Liver (tissue), 9 donors: Measurements from ENCODE around the gene TTC36. TPM values are rescaled to one million over a fixed set of nuclear protein-coding genes. Genes with fewer than 3 reads are reported as not detected.

Source experiments
- DNase-seq: peaks from one replicate; pipeline ENCODE4 v3.0.0-alpha.2; 2017; ENCODE audit warnings: low spot score
- H3K27ac ChIP-seq, 2 donors: one replicate each; pipeline ENCODE4 v1.7.0; 2013; ENCODE audit warnings: inconsistent platforms in 2 of 2, low read length in 2 of 2, control low read depth in 1 of 2, low read depth in 1 of 2, mild to moderate bottlenecking in 1 of 2
- H3K27me3 ChIP-seq, 4 donors: one replicate each; pipeline versions ENCODE4 v1.6.1 to v1.7.0; 2013; ENCODE audit warnings: low read length in 3 of 4, inconsistent platforms in 1 of 4, mild to moderate bottlenecking in 1 of 4, moderate library complexity in 1 of 4; ENCODE audit not compliant: control insufficient read depth in 4 of 4, insufficient read depth in 4 of 4
- H3K36me3 ChIP-seq, 4 donors: one replicate each; pipeline versions ENCODE4 v1.6.1 to v1.7.0; 2013; ENCODE audit warnings: low read length in 3 of 4, mild to moderate bottlenecking in 3 of 4, low read depth in 1 of 4, moderate library complexity in 1 of 4; ENCODE audit not compliant: control insufficient read depth in 4 of 4, insufficient read depth in 3 of 4
- H3K4me1 ChIP-seq, 4 donors: one replicate each; pipeline versions ENCODE4 v1.6.1 to v1.7.0; 2013; ENCODE audit warnings: low read length in 3 of 4, mild to moderate bottlenecking in 3 of 4, moderate library complexity in 1 of 4; ENCODE audit not compliant: control insufficient read depth in 4 of 4, insufficient read depth in 4 of 4
- H3K4me3 ChIP-seq, 3 donors: one replicate each; pipeline versions ENCODE4 v1.6.1 to v1.7.0; 2013; ENCODE audit warnings: low read length in 3 of 3, control low read depth in 1 of 3, low read depth in 1 of 3, mild to moderate bottlenecking in 1 of 3
- H3K9ac ChIP-seq, 2 donors: one replicate each; pipeline ENCODE4 v1.7.0; 2013; ENCODE audit warnings: low read length in 2 of 2, mild to moderate bottlenecking in 2 of 2, moderate library complexity in 2 of 2, control low read depth in 1 of 2, low read depth in 1 of 2
- H3K9me3 ChIP-seq, 4 donors: one replicate each; pipeline versions ENCODE4 v1.6.1 to v1.7.0; 2013; ENCODE audit warnings: low read length in 3 of 4; ENCODE audit not compliant: control insufficient read depth in 4 of 4
- ATF3 ChIP-seq: IDR thresholded peaks from 2 replicates; pipeline ENCODE4 v1.6.1; 2016; ENCODE audit warnings: antibody characterized with exemption
- CTCF ChIP-seq: fragments of 150-350 bp; IDR thresholded peaks from 2 replicates; pipeline ENCODE4 v1.5.1; 2017; ENCODE audit warnings: improper control_type of control experiment, low read depth, low read length; ENCODE audit not compliant: missing input control
- EGR1 ChIP-seq, 2 donors: IDR thresholded peaks; 2 replicates each; pipeline ENCODE4 v1.6.1; 2016 to 2018; ENCODE audit warnings: antibody characterized with exemption in 2 of 2, low read depth in 2 of 2
- FOXA1 ChIP-seq: IDR thresholded peaks from 2 replicates; pipeline ENCODE4 v1.6.1; 2016; ENCODE audit warnings: antibody characterized with exemption
- FOXA2 ChIP-seq: IDR thresholded peaks from 2 replicates; pipeline ENCODE4 v1.6.1; 2016; ENCODE audit warnings: antibody characterized with exemption
- HNF4A ChIP-seq, 2 donors: conservative IDR thresholded peaks; 2 replicates each; pipeline ENCODE4 v1.6.1; 2016; ENCODE audit warnings: antibody characterized with exemption in 2 of 2, mild to moderate bottlenecking in 2 of 2
- HNF4G ChIP-seq: IDR thresholded peaks from 2 replicates; pipeline ENCODE4 v1.6.1; 2016; ENCODE audit warnings: antibody characterized with exemption
- JUND ChIP-seq, 2 donors: IDR thresholded peaks; 2 replicates each; pipeline ENCODE4 v1.6.1; 2016; ENCODE audit warnings: antibody characterized with exemption in 2 of 2
- MAX ChIP-seq: IDR thresholded peaks from 2 replicates; pipeline ENCODE4 v1.6.1; 2016; ENCODE audit warnings: antibody characterized with exemption
- NR2F2 ChIP-seq: IDR thresholded peaks from 2 replicates; pipeline ENCODE4 v1.6.1; 2016; ENCODE audit warnings: antibody characterized with exemption
- RAD21 ChIP-seq, 2 donors: IDR thresholded peaks; 2 replicates each; pipeline ENCODE4 v1.6.1; 2016; ENCODE audit warnings: antibody characterized with exemption in 2 of 2, mild to moderate bottlenecking in 2 of 2
- REST ChIP-seq: IDR thresholded peaks from 2 replicates; pipeline ENCODE4 v1.6.1; 2016; ENCODE audit warnings: antibody characterized with exemption, mild to moderate bottlenecking
- RXRA ChIP-seq, 2 donors: IDR thresholded peaks; 2 replicates each; pipeline ENCODE4 v1.6.1; 2017 to 2018; ENCODE audit warnings: antibody characterized with exemption in 2 of 2, mild to moderate bottlenecking in 1 of 2
- SP1 ChIP-seq: IDR thresholded peaks from 2 replicates; pipeline ENCODE4 v1.6.1; 2018; ENCODE audit warnings: antibody characterized with exemption, mild to moderate bottlenecking
- TAF1 ChIP-seq: conservative IDR thresholded peaks from 2 replicates; pipeline ENCODE4 v1.6.1; 2016; ENCODE audit warnings: antibody characterized with exemption, mild to moderate bottlenecking
- YY1 ChIP-seq: IDR thresholded peaks from 2 replicates; pipeline ENCODE4 v1.6.1; 2016; ENCODE audit warnings: antibody characterized with exemption, mild to moderate bottlenecking
- ZBTB33 ChIP-seq: IDR thresholded peaks from 2 replicates; pipeline ENCODE4 v1.6.1; 2016; ENCODE audit warnings: antibody characterized with exemption
- WGBS: extraction: QIAGEN DNeasy Blood & Tissue Kit; methylation state at CpG from one replicate; pipeline ENCODE4 v1.1.7; 2013; 5-methylcytosine and 5-hydroxymethylcytosine counted together
- polyA plus RNA-seq, 2 donors: library from polyadenylated mRNA; stranded (reverse) in 1 of 2; unstranded in 1 of 2; fragments of 200-250 nt in 1 of 2; fragments of >200 nt in 1 of 2; fragmentation: Nextera tagmentation in 1 of 2; extraction: Ambion mirVana in 1 of 2; gene quantifications; one replicate each; pipeline versions ENCODE4 v1.2.1 to v1.2.3, GENCODE V29; 2013 to 2015
- total RNA-seq, 2 donors: library from RNA; depleted of rRNA; stranded (reverse); fragments of >200 nt; gene quantifications; one replicate each; pipeline ENCODE4 v1.2.3, GENCODE V29; 2014
- donor health status: healthy.
- donor health status: healthy.
- donor health status: healthy.
- donor health status: healthy.
- donor health status: healthy.

The TTC36 gene
- total and polyA plus RNA-seq, 4 donors = 2.0 to 66.1 (median 34.8) TPM

- H3K36me3 ChIP-seq = peaks cover 4 to 35% (median 19%) of the 10 kb centered on the region in 4 donors
These were observed 25.1 kb downstream of the TTC36 start for GRCh38 chr11:118552341-118552740.

GRCh38 chr11:118560806-118561205, 33.5 kb downstream of the TTC36 start:
- H3K4me1 ChIP-seq = peaks cover 0 to 3% (median 3%) of the 10 kb centered on the region in 4 donors
- no peak overlapping the region for H3K9ac ChIP-seq
- TF ChIP-seq REST = no peak
- TF ChIP-seq TAF1 = no peak
- no peak for TF ChIP-seq YY1
- no peak for TF ChIP-seq SP1
- TF ChIP-seq CTCF = no peak
- TF ChIP-seq RXRA (IDR thresholded peaks at IDR 0.05) = no peak
- no peak for TF ChIP-seq JUND (IDR thresholded peaks at IDR 0.05)
- TF ChIP-seq FOXA2 = no peak
- no peak for TF ChIP-seq ZBTB33
- no peak for TF ChIP-seq MAX
- TF ChIP-seq FOXA1 = no peak
- TF ChIP-seq HNF4G = no peak
- TF ChIP-seq HNF4A (conservative IDR thresholded peaks at IDR 0.05) = no peak
- TF ChIP-seq ATF3 = no peak
- no peak for TF ChIP-seq NR2F2
- TF ChIP-seq EGR1 (IDR thresholded peaks at IDR 0.05; ENCODE audit: low read depth in 2 of 2) = no peak
- no peak for TF ChIP-seq RAD21 (IDR thresholded peaks at IDR 0.05)
- H3K27me3 ChIP-seq = no peaks in the 10 kb centered on the region
- no peak overlapping the region for H3K27ac ChIP-seq
- no peak overlapping the region for H3K4me3 ChIP-seq
- no peaks in the 10 kb centered on the region for H3K9me3 ChIP-seq
- WGBS = 84% methylated on average over 4 of the region's 4 CpGs
- no peak for DNase-seq
- peaks cover 0 to 6% (median 3%) of the 10 kb centered on the region in 4 donors for H3K36me3 ChIP-seq

More at GRCh38 chr11:118552341-118552740, 25.1 kb downstream of the TTC36 start:
- DNase-seq = no peak
- Histone ChIP-seq H3K9me3 (no peaks in the 10 kb centered on the region), H3K4me1 (no peaks in the 10 kb centered on the region), H3K4me3 (no peak overlapping the region), H3K27ac (no peak overlapping the region), H3K27me3 (no peaks in the 10 kb centered on the region), H3K9ac (no peak overlapping the region)
- no peak for TF ChIP-seq CTCF
- WGBS = 91% methylated on average over 4 of the region's 4 CpGs
